8988T (cell line): ENCODE results near the gene GPX1.
"Not testable (repeated sequence)": the region's sequence is repeated elsewhere in the genome, so short reads cannot be mapped to it uniquely, and the experiment has no call there.

ENCODE experiments used
- DNase-seq: peaks from one replicate; pipeline ENCODE4 v3.0.0; 2011

The GPX1 gene

GRCh38 chr3:49357443-49358216 lies 523 bp downstream of the GPX1 start:
- DNase-seq: not testable (repeated sequence)

- DNase-seq: not testable (repeated sequence)
Observed at GRCh38 chr3:49357095-49357442, 1.1 kb downstream of the GPX1 start.

GRCh38 chr3:49352890-49353421 lies 5.2 kb downstream of the GPX1 start:
- no peak for DNase-seq

- DNase-seq: no peak
Observed at GRCh38 chr3:49352281-49352680, 5.9 kb downstream of the GPX1 start.

- no peak for DNase-seq
Observed at GRCh38 chr3:49351521-49352011, 6.6 kb downstream of the GPX1 start.

GRCh38 chr3:49349348-49350114 lies 8.6 kb downstream of the GPX1 start:
- no peak for DNase-seq

- not testable (repeated sequence) for DNase-seq
Observed at GRCh38 chr3:49348361-49348760, 9.8 kb downstream of the GPX1 start.

GRCh38 chr3:49346797-49347251 lies 11.3 kb downstream of the GPX1 start:
- no peak for DNase-seq

GRCh38 chr3:49343163-49343562 lies 15.0 kb downstream of the GPX1 start:
- no peak for DNase-seq

GRCh38 chr3:49341996-49342395 lies 16.2 kb downstream of the GPX1 start:
- no peak for DNase-seq

- peak; percentile 85 for DNase-seq
Observed at GRCh38 chr3:49339941-49340800, 18.0 kb downstream of the GPX1 start, which contains the start of gene USP4. Gene USP4, minus strand, starts transcription at chr3:49340053. Its CDS starts 29 bp downstream, at chr3:49340024.

GRCh38 chr3:49339581-49339940 lies 18.6 kb downstream of the GPX1 start:
- DNase-seq: no peak

GRCh38 chr3:49333916-49334633 lies 24.1 kb downstream of the GPX1 start:
- DNase-seq: no peak

- DNase-seq: no peak
Observed at GRCh38 chr3:49333091-49333490, 25.1 kb downstream of the GPX1 start.

- DNase-seq: no peak
Observed at GRCh38 chr3:49329186-49329585, 29.0 kb downstream of the GPX1 start.

GRCh38 chr3:49328350-49328749 lies 29.8 kb downstream of the GPX1 start:
- not testable (repeated sequence) for DNase-seq

GRCh38 chr3:49327485-49327884 lies 30.7 kb downstream of the GPX1 start:
- DNase-seq: peak; percentile 53

- no peak for DNase-seq
Observed at GRCh38 chr3:49324768-49325167, 33.4 kb downstream of the GPX1 start.

GRCh38 chr3:49316696-49317457 lies 41.3 kb downstream of the GPX1 start:
- no peak for DNase-seq

- no peak for DNase-seq
Observed at GRCh38 chr3:49313896-49314688, 44.1 kb downstream of the GPX1 start.
